Panc1 (cell line): ENCODE data around the gene CDC42EP3. TPM values are rescaled to one million over a fixed set of nuclear protein-coding genes. Genes with fewer than 3 reads are reported as not detected.

ENCODE experiments used
- ATAC-seq: fragments of 200-7000 bp; cut with Tn5 transposase; 2 replicates; pipeline ENCODE4 v1.9.1; 2020; ENCODE audit warnings: mild to moderate bottlenecking, moderate library complexity
- BruUV-seq: library from RNA; stranded (reverse); fragments of 400-500 nt; replicated peaks from 2 replicates; lab custom pipeline; 2021; lab: Mats Ljungman, UMichigan
- CTCF ChIA-PET: fragments of 300-600 bp; sonication (Branson Sonifier 250); formaldehyde crosslinking; loops from one replicate; lab custom pipeline; 2022; ENCODE audit warnings: antibody characterized with exemption; lab: Charles Lee
- POLR2A ChIA-PET: fragments of 300-600 bp; sonication (Branson Sonifier 250); formaldehyde crosslinking; loops from one replicate; lab custom pipeline; 2022; ENCODE audit warnings: antibody characterized with exemption; lab: Charles Lee
- DNase-seq: peaks from one replicate; pipeline ENCODE4 v3.0.0-alpha.2; 2010; ENCODE audit warnings: low read depth, low spot score
- H3K27ac ChIP-seq: 2 replicates; pipeline ENCODE4 v1.5.1; 2011; ENCODE audit warnings: mild to moderate bottlenecking, low read length, inconsistent platforms
- H3K27me3 ChIP-seq: fragments of 200-500 bp; sonication (Bioruptor generic); 2 replicates; pipeline ENCODE4 v1.6.0; 2014; ENCODE audit warnings: low read length, inconsistent platforms; ENCODE audit not compliant: control insufficient read depth, insufficient read depth
- H3K36me3 ChIP-seq: fragments of 200-500 bp; sonication (Bioruptor generic); 2 replicates; pipeline ENCODE4 v1.5.1; 2014; ENCODE audit warnings: inconsistent platforms, mild to moderate bottlenecking, low read length, moderate library complexity; ENCODE audit not compliant: control insufficient read depth, insufficient read depth
- H3K4me1 ChIP-seq: 2 replicates; pipeline ENCODE4 v1.5.1; 2011; ENCODE audit warnings: inconsistent platforms, mild to moderate bottlenecking, low read length, moderate library complexity; ENCODE audit not compliant: control insufficient read depth, insufficient read depth
- H3K4me3 ChIP-seq, 2 experiments: 2 replicates each; pipeline ENCODE4 v1.5.1; 2011 to 2012; ENCODE audit warnings: low read depth in 2 of 2, low read length in 2 of 2, mild to moderate bottlenecking in 2 of 2, inconsistent platforms in 1 of 2, moderate library complexity in 1 of 2
- H3K9me3 ChIP-seq: fragments of 200-500 bp; sonication (Bioruptor generic); 2 replicates; pipeline ENCODE4 v1.5.1; 2014; ENCODE audit warnings: low read depth, mild to moderate bottlenecking, inconsistent platforms, low read length, moderate library complexity; ENCODE audit not compliant: control insufficient read depth, insufficient read depth
- POLR2AphosphoS5 ChIP-seq: IDR thresholded peaks from 2 replicates; pipeline ENCODE4 v1.6.1; 2012; ENCODE audit warnings: mild to moderate bottlenecking, low read depth, low read length, moderate library complexity
- SIN3A ChIP-seq: IDR thresholded peaks from 2 replicates; pipeline ENCODE4 v1.6.1; 2012; ENCODE audit warnings: low read depth, mild to moderate bottlenecking, low read length, moderate library complexity, borderline replicate concordance; ENCODE audit not compliant: insufficient read depth
- TCF7L2 ChIP-seq: IDR thresholded peaks from 2 replicates; pipeline ENCODE4 v1.6.1; 2011; ENCODE audit warnings: mild to moderate bottlenecking, low read depth, low read length, inconsistent platforms
- in situ Hi-C: cut with HindIII; loops from 2 replicates; pipeline ENCODE4 v1.10.0; 2016; ENCODE audit warnings: low sequenced_read_pairs, low pct_unique_long_range_greater_than_20kb
- intact Hi-C: fragments of 100-400 bp; cut with micrococcal nuclease; formaldehyde crosslinking; loops from one replicate; pipeline ENCODE4 v1.10.0; 2022; ENCODE audit not compliant: unreplicated experiment
- total RNA-seq: library from RNA; stranded (reverse); gene quantifications from one replicate; pipeline ENCODE4 v1.2.1, GENCODE V29; 2021; ENCODE audit not compliant: unreplicated experiment
- TF ChIP-seq, protein P1 (sequence below), 2 experiments: IDR thresholded peaks; 2 replicates each; pipeline ENCODE4 v1.6.1; 2011 to 2012; ENCODE audit warnings: low read depth in 2 of 2, control low read depth in 1 of 2, low read length in 1 of 2, mild to moderate bottlenecking in 1 of 2, moderate library complexity in 1 of 2; ENCODE audit not compliant: insufficient read depth in 1 of 2
- TF ChIP-seq, protein P2 (sequence below): fragments of 450-650 bp; IDR thresholded peaks from 2 replicates; pipeline ENCODE4 v1.5.1; 2017; ENCODE audit warnings: mild to moderate bottlenecking

The CDC42EP3 gene
- total RNA-seq, 1 experiment from 2014 or later = 6.1 TPM

DNA sequence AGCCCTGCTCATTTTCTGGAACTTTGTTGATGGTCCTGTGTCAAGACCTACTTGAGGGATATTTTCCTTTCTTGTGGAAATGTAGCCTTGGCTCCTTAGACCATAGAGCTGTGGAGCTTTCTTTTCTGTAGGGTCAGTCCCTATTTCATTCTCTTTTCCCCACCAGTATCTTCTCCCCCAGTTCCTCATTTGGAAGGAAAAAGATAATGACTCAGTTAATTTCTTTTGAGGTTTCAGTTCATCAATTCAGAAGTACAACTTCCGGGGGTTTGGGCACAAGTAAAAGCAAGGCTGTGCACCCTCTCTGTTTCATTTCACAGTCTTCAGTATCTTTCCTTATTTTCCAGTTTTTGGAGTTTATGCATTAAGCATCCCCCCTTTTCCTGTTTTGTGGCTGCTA, 70.7 kb downstream of the CDC42EP3 start:
- no peak for DNase-seq
- Histone ChIP-seq H3K4me3 (no peak overlapping the region), H3K9me3 (no peaks in the 10 kb centered on the region), H3K27ac (no peak overlapping the region), H3K27me3 (peaks cover 6% of the 10 kb centered on the region; the same call in 1 of the 2 replicates), H3K36me3 (no peaks in the 10 kb centered on the region), H3K4me1 (no peaks in the 10 kb centered on the region)
- TF ChIP-seq TCF7L2 (no peak), POLR2AphosphoS5 (no peak), SIN3A (no peak)
- TF ChIP-seq, protein P1, sequence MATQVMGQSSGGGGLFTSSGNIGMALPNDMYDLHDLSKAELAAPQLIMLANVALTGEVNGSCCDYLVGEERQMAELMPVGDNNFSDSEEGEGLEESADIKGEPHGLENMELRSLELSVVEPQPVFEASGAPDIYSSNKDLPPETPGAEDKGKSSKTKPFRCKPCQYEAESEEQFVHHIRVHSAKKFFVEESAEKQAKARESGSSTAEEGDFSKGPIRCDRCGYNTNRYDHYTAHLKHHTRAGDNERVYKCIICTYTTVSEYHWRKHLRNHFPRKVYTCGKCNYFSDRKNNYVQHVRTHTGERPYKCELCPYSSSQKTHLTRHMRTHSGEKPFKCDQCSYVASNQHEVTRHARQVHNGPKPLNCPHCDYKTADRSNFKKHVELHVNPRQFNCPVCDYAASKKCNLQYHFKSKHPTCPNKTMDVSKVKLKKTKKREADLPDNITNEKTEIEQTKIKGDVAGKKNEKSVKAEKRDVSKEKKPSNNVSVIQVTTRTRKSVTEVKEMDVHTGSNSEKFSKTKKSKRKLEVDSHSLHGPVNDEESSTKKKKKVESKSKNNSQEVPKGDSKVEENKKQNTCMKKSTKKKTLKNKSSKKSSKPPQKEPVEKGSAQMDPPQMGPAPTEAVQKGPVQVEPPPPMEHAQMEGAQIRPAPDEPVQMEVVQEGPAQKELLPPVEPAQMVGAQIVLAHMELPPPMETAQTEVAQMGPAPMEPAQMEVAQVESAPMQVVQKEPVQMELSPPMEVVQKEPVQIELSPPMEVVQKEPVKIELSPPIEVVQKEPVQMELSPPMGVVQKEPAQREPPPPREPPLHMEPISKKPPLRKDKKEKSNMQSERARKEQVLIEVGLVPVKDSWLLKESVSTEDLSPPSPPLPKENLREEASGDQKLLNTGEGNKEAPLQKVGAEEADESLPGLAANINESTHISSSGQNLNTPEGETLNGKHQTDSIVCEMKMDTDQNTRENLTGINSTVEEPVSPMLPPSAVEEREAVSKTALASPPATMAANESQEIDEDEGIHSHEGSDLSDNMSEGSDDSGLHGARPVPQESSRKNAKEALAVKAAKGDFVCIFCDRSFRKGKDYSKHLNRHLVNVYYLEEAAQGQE (IDR thresholded peaks at IDR 0.05; ENCODE audit: insufficient read depth in 1 of 2, low read depth in 2 of 2, low read length in 1 of 2) = no peak
- TF ChIP-seq, protein P2, sequence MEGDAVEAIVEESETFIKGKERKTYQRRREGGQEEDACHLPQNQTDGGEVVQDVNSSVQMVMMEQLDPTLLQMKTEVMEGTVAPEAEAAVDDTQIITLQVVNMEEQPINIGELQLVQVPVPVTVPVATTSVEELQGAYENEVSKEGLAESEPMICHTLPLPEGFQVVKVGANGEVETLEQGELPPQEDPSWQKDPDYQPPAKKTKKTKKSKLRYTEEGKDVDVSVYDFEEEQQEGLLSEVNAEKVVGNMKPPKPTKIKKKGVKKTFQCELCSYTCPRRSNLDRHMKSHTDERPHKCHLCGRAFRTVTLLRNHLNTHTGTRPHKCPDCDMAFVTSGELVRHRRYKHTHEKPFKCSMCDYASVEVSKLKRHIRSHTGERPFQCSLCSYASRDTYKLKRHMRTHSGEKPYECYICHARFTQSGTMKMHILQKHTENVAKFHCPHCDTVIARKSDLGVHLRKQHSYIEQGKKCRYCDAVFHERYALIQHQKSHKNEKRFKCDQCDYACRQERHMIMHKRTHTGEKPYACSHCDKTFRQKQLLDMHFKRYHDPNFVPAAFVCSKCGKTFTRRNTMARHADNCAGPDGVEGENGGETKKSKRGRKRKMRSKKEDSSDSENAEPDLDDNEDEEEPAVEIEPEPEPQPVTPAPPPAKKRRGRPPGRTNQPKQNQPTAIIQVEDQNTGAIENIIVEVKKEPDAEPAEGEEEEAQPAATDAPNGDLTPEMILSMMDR = no peak
- intact Hi-C loops = no loop called here
- BruUV-seq = no TSS peak
- POLR2A ChIA-PET = no interaction called here
- in situ Hi-C loops = no loop called here
- no peak for ATAC-seq
- CTCF ChIA-PET = no interaction called here

- Histone ChIP-seq H3K27ac (no peak overlapping the region), H3K27me3 (peaks cover 6% of the 10 kb centered on the region; the same call in 1 of the 2 replicates), H3K36me3 (no peaks in the 10 kb centered on the region), H3K4me1 (no peaks in the 10 kb centered on the region), H3K4me3 (no peak overlapping the region), H3K9me3 (no peaks in the 10 kb centered on the region)
- TF ChIP-seq TCF7L2 (no peak), POLR2AphosphoS5 (no peak), SIN3A (no peak)
- TF ChIP-seq, protein P1 (IDR thresholded peaks at IDR 0.05; ENCODE audit: insufficient read depth in 1 of 2, low read depth in 2 of 2, low read length in 1 of 2) = no peak
- TF ChIP-seq, protein P2 = no peak
- DNase-seq (no peak), ATAC-seq (no peak)
- CTCF ChIA-PET = no interaction called here
- intact Hi-C loops = no loop called here
- in situ Hi-C loops = no loop called here
- no TSS peak for BruUV-seq
- POLR2A ChIA-PET = no interaction called here
Observed at GRCh38 chr2:37599688-37600525, 71.5 kb downstream of the CDC42EP3 start.
